OCI-M2 (cell line): ENCODE measurements around the gene SLC22A7.
"Not testable (repeated sequence)": the region's sequence is repeated elsewhere in the genome, so short reads cannot be mapped to it uniquely, and the experiment has no call there.

Source experiments
- DNase-seq: peaks from one replicate; lab custom pipeline; 2025; ENCODE audit not compliant: unreplicated experiment; lab: John Stamatoyannopoulos, UW

Gene SLC22A7

DNA sequence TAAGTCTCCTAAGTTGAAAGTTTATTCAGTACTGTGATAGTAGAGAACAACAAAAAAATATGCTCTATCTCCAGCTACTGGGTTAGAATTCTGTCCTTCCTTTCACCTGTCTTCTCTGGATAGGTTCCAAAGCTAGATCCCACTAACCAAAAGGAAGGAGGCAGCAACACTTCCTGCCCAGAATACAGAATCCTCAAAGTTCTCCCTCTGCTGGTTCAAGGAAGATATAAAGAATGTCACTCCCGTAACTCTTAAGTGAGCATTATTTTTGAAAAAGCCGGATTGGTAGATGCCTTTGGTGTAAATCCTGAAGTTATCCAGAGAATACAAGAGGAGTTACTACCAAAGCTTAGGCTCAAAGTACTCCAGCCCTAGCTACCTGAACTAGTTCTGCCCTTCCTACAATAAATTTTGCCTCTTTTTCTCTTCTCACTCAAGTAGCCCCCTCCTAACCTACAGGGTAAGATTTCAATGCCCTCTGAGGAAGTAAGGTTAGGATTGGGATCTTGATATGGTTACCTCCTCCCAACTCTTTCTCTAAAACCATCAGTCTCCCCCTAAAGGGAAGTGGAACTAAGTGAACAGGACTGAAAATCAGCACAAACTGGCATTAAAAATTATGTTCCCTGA is 36.5 kb downstream of the SLC22A7 start:
- no peak for DNase-seq

DNA sequence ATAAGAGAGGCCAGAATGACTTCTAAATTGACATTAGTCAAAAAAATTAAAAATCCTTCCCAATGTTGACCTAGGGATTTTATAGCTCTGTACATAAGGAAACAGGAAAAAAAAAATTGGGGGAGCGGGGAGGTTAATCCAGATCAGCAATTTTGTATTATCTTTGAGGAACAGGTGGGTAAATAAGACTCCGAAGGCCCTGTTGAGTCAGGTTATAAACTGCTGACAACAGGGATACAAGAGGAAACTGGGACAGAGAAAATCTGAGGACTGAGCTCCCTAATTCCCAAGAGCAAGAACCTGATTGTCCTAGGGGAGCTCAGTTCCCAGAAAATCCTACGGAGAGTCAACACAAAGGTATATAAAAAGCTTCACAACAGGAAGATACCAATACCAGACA is 37.4 kb downstream of the SLC22A7 start:
- no peak for DNase-seq

DNA sequence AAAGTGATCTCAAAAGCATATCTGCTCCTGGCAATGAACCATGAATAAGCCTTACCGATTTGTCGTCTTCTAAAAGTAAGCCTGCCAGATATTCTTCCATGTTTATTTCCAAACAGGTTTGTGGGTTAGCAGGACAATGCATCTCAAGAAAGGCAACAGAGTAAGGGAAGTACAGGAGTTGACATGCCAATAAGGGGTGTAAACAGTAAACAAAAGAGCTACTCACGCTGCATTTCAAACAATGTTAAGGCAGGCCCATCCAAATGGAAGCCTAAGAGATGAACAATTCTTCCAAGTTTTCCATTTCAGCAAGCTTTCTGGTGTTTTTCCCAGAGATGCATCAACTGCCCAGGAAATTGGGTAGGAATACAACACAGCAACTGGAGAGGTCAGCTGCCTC is 38.3 kb downstream of the SLC22A7 start:
- DNase-seq: no peak

DNA sequence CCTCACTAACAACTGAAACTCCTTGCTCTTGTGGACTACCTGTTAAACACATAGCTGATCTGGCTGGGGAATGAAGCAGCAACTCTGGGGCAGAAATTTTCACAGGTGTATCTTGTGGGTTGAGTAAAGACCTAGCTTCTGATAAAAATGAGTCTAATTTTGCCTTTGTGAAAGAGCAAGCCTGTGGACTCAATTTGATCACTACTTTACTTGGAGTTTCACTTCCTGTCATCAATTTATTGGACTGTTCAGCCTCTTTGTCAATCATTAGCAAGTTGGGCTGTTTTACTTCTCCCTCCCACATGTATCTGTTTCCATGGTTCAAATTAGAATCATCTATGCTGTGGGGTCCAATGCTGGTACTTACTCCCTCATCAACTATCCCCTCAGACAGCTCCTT is 40.2 kb downstream of the SLC22A7 start:
- DNase-seq: no peak

DNA sequence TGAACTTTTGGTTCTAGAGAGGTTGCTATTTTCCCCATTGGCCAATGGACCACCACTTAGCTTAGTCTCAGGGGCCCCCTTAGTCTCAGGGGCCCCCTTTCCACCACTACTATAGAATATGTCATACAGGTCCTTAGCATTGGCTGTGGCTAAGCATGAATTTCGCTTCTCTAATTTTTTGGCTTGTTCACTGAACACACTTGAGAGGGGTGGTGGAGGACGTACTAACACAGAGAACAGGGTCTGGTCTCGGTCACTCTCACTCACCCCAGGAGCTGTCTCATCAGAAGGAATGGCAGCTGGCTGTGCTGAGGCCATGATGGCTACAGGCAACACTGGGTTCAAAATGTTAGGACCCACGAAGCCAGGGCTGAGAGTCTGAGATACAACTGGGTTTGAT is 41.1 kb downstream of the SLC22A7 start:
- no peak for DNase-seq

DNA sequence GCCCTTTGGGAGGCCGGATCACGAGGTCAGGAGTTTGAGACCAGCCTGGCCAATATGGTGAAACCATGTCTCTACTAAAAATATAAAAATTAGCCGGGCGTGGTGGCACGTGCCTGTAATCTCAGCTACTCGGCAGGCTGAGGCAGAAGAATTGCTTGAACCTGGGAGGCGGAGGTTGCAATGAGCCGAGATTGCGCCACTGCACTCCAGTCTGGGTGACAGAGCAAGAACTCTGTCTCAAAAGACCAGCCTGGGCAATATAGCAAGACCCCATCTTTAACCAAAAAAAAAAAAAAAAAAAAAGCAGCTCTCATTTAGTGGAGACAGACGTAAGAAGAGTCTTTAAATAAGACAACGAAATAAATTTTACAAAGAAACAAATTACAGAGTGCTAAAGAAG is 48.2 kb downstream of the SLC22A7 start:
- DNase-seq: not testable (repeated sequence)

DNA sequence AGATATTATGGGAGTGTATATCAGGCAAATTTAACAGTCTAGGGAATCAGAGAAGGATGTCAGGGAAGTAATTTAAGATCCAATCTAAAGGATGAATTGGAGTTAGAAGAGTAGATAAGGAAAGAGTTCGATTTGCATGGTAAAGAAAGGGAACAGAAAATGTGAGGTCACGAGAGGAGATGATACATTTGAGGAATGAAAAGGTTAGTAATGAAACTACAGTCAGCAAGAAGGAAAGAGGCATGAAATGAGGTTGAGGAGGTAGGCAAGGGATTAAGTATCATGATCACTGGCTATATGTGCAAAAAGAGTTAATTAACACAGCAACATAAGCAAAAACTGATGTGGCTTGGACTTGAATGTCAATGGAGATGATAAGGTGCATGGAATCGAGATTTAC is 49.0 kb downstream of the SLC22A7 start:
- no peak for DNase-seq

DNA sequence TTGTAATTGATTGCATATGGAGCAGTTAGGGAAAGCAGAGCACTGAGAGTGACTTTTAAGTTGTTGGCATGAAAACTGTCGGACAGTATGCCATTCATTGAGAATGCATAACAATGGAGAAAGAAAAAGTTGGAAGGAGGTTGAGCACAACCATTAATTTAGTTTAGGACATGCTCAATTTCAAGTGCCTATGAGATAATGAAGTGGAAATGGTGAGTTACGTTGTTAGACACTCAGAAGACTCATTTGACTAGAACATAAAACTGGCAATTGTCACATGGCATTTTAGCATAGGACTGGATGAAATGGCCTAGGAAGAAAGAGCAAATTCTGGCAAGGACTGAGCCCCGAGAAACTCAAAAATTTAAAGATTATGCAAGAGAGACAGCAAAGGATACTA is 49.4 kb downstream of the SLC22A7 start:
- DNase-seq: no peak

DNA sequence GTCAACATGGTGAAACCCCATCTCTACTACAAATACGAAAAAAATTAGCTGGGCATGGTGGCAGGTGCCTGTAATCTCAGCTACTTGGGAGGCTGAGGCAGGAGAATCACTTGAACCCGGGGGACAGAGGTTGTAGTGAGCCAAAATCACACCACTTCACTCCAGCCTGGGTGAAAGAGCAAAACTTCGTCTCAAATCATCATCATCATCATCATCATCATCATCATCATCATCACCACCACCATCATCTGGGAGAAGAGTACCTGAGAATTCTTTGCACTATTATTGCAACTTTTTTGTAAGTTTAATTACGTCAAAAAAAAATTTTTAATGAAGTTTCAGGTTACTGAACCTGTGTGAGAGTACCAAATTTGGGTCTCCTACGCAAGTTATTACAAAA is 53.9 kb downstream of the SLC22A7 start:
- DNase-seq: not testable (repeated sequence)
